B cell (primary cell): Measurements from ENCODE around the gene OR13G1. TPM values are rescaled to one million over a fixed set of nuclear protein-coding genes. Genes with fewer than 3 reads are reported as not detected.

ENCODE experiments used
- ATAC-seq: fragments of 200-7000 bp; cut with Tn5 transposase; one replicate; pipeline ENCODE4 v1.10.0; 2021; ENCODE audit warnings: low read depth, mild to moderate bottlenecking, moderate number of reproducible peaks, moderate library complexity
- CTCF ChIA-PET: fragments of 350-600 bp; sonication (Branson Sonifier 250); formaldehyde crosslinking; loops from one replicate; lab custom pipeline; 2021; ENCODE audit warnings: antibody characterized with exemption, inconsistent platforms; lab: Charles Lee
- POLR2A ChIA-PET: fragments of 350-600 bp; sonication (Branson Sonifier 250); formaldehyde crosslinking; loops from one replicate; lab custom pipeline; 2021; ENCODE audit warnings: antibody characterized with exemption; lab: Charles Lee
- DNase-seq: peaks from one replicate; pipeline ENCODE4 v3.0.0; 2013
- H2AFZ ChIP-seq: 2 replicates; pipeline ENCODE4 v1.6.1; 2012; ENCODE audit warnings: mild to moderate bottlenecking, low read depth, low read length; ENCODE audit not compliant: insufficient read depth, poor library complexity, severe bottlenecking
- H3K27ac ChIP-seq, 2 donors: 1 replicate in 1 of 2; 2 replicates in 1 of 2; pipeline ENCODE4 v1.5.1; 2012 to 2013; ENCODE audit warnings: low read length in 2 of 2, mild to moderate bottlenecking in 2 of 2, moderate library complexity in 1 of 2
- H3K27me3 ChIP-seq, 4 experiments: fragments of 200-600 bp in 1 of 4; sonication (generic) in 1 of 4; replicated peaks in 1 of 4; 1 replicate in 2 of 4; 2 replicates in 2 of 4; pipeline versions ENCODE4 v1.6.1 to v1.7.0; 2013 to 2016; ENCODE audit warnings: low read length in 3 of 4, mild to moderate bottlenecking in 2 of 4, mixed read lengths in 1 of 4, moderate library complexity in 1 of 4; ENCODE audit not compliant: insufficient read depth in 4 of 4, control insufficient read depth in 3 of 4; ENCODE audit errors: control extremely low read depth in 1 of 4
- H3K36me3 ChIP-seq, 2 experiments: replicated peaks in 1 of 2; 1 replicate in 1 of 2; 2 replicates in 1 of 2; pipeline versions ENCODE4 v1.6.1 to v1.7.1; 2013; ENCODE audit warnings: low read length in 1 of 2; ENCODE audit not compliant: insufficient read depth in 2 of 2, control insufficient read depth in 1 of 2; ENCODE audit errors: control extremely low read depth in 1 of 2, extremely low read depth in 1 of 2
- H3K4me1 ChIP-seq, 2 donors: fragments of 200-600 bp in 1 of 2; sonication (generic) in 1 of 2; 1 replicate in 1 of 2; 2 replicates in 1 of 2; pipeline versions ENCODE4 v1.5.1 to v1.6.1; 2013 to 2017; ENCODE audit warnings: low read length in 2 of 2; ENCODE audit not compliant: control insufficient read depth in 2 of 2, insufficient read depth in 2 of 2
- H3K4me2 ChIP-seq: replicated peaks from 2 replicates; pipeline ENCODE3; 2012; ENCODE audit warnings: mild to moderate bottlenecking, low read depth, low read length; ENCODE audit not compliant: poor library complexity, severe bottlenecking
- H3K4me3 ChIP-seq, 5 experiments: fragments of 200-600 bp in 1 of 5; sonication (generic) in 1 of 5; 1 replicate in 3 of 5; 2 replicates in 2 of 5; pipeline versions ENCODE4 v1.5.1 to v1.7.0; 2011 to 2016; ENCODE audit warnings: low read length in 4 of 5, mild to moderate bottlenecking in 4 of 5, low read depth in 2 of 5, control low read depth in 1 of 5, moderate library complexity in 1 of 5; ENCODE audit not compliant: insufficient read depth in 1 of 5; ENCODE audit errors: control extremely low read depth in 1 of 5, extremely low read depth in 1 of 5
- H3K79me2 ChIP-seq: fragments of 200-600 bp; sonication (generic); one replicate; pipeline ENCODE4 v1.6.0; 2016; ENCODE audit warnings: low read length; ENCODE audit not compliant: control insufficient read depth, insufficient read depth
- H3K9ac ChIP-seq: fragments of 200-600 bp; sonication (generic); 2 replicates; pipeline ENCODE4 v1.6.1; 2017; ENCODE audit warnings: mild to moderate bottlenecking, low read length, moderate library complexity
- H3K9me3 ChIP-seq, 3 donors: one replicate each; pipeline versions ENCODE4 v1.6.1 to v1.7.1; 2013; ENCODE audit warnings: low read length in 2 of 3; ENCODE audit not compliant: control insufficient read depth in 2 of 3, insufficient read depth in 1 of 3; ENCODE audit errors: control extremely low read depth in 1 of 3
- H4K20me1 ChIP-seq: 2 replicates; pipeline ENCODE4 v1.6.0; 2012; ENCODE audit warnings: mild to moderate bottlenecking, low read length; ENCODE audit not compliant: insufficient read depth, control insufficient read depth, poor library complexity, severe bottlenecking
- H3K27ac Mint-ChIP-seq: one replicate; pipeline ENCODE4 v1.8.0; 2021; ENCODE audit warnings: mixed read lengths
- H3K27me3 Mint-ChIP-seq: one replicate; pipeline ENCODE4 v1.8.0; 2021; ENCODE audit warnings: mixed read lengths
- H3K4me1 Mint-ChIP-seq: one replicate; pipeline ENCODE4 v1.8.0; 2021; ENCODE audit warnings: mixed read lengths
- H3K4me3 Mint-ChIP-seq: one replicate; pipeline ENCODE4 v1.8.0; 2021; ENCODE audit warnings: mixed read lengths
- H3K9me3 Mint-ChIP-seq: one replicate; pipeline ENCODE4 v1.8.0; 2022; ENCODE audit warnings: mixed read lengths; ENCODE audit not compliant: insufficient read depth
- EZH2 ChIP-seq: IDR thresholded peaks from 2 replicates; pipeline ENCODE4 v1.6.1; 2012; ENCODE audit warnings: borderline replicate concordance, low read depth, mild to moderate bottlenecking, moderate library complexity, low read length; ENCODE audit not compliant: insufficient read depth, poor library complexity, severe bottlenecking
- WGBS: methylation state at CpG from one replicate; pipeline ENCODE4 v1.1.5; 2013; ENCODE audit warnings: missing lambda C conversion rate; ENCODE audit not compliant: insufficient coverage; 5-methylcytosine and 5-hydroxymethylcytosine counted together
- intact Hi-C: fragments of 100-400 bp; cut with micrococcal nuclease; formaldehyde crosslinking; loops from one replicate; pipeline ENCODE4 v1.10.0; 2022
- polyA plus RNA-seq: library from polyadenylated mRNA; depleted of rRNA; stranded (reverse); fragments of >200 nt; gene quantifications from 2 replicates; pipeline ENCODE4 v1.2.3, GENCODE V29; 2012
- total RNA-seq, 2 donors: library from RNA; stranded (reverse); fragments of 120-200 nt in 1 of 2; gene quantifications; 1 replicate in 1 of 2; 2 replicates in 1 of 2; pipeline versions ENCODE4 v1.2.3 to v1.2.4, GENCODE V29; 2013 to 2022
- TF ChIP-seq, protein P1 (sequence below): fragments of 200-600 bp; IDR thresholded peaks from one replicate; pipeline ENCODE4 v1.8.0; 2022; ENCODE audit warnings: antibody characterized with exemption, mild to moderate bottlenecking

Gene OR13G1
- total and polyA plus RNA-seq, 2 donors (not counting 1 experiment from before 2014, with no cell fraction given): not detected

DNA sequence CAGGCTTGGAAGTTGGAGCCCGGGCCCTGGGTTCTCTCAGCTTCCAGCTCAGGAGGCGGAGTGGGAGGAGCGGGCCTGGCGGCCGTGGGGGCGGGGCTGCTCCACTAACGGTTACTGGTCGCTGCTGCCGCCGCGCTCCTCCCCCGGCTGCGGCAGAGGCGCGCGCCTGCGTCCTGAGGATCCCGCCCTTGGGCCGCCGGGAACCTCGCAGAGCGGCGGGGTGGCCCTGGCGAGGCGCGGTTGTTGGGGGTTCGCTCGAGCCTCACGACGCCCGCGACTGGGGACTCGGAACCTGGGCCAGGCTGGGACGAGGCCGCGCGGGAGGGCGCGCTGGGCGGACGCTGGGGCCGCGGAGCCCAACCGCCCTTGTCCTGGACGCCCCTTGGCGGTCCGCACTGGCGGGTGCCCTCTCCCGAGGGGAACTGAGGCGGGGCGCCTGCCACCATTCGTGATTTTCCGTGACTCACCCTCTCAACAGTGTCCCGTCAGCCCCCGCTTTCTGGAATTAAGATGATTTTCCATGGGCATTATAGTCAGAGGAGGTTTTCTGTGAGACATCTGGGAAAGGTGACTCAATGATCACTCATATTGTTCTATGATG, 40.1 kb downstream of the OR13G1 start:
- Histone ChIP-seq H3K4me2 (peak overlapping the region; percentile 54), H3K79me2 (no peaks in the 10 kb centered on the region), H4K20me1 (no peaks in the 10 kb centered on the region), H3K4me1 (no peaks in the 10 kb centered on the region), H3K9me3 (peaks cover 0 to 8% (median 0%) of the 10 kb centered on the region in 3 donors), H3K36me3 (no peaks in the 10 kb centered on the region), H3K27me3 (peaks cover 0 to 16% (median 0%) of the 10 kb centered on the region in 4 experiments), H3K9ac (no peak overlapping the region), H2AFZ (peak overlapping the region; percentile 46), H3K27ac (no peak overlapping the region), H3K4me3 (peak overlapping the region in 2 of 5 experiments; percentile 10 to 13)
- Mint-ChIP-seq H3K4me3 (no peak overlapping the region), H3K27me3 (peaks cover 33% of the 10 kb centered on the region), H3K4me1 (peaks cover 2% of the 10 kb centered on the region), H3K27ac (no peak overlapping the region), H3K9me3 (peaks cover 2% of the 10 kb centered on the region)
- DNase-seq (peak; percentile 13), ATAC-seq (peak; percentile 41)
- intact Hi-C loops: no loop called here
- WGBS: 20% methylated on average over 50 of the region's 55 CpGs
- no peak for TF ChIP-seq EZH2
- TF ChIP-seq, protein P1, sequence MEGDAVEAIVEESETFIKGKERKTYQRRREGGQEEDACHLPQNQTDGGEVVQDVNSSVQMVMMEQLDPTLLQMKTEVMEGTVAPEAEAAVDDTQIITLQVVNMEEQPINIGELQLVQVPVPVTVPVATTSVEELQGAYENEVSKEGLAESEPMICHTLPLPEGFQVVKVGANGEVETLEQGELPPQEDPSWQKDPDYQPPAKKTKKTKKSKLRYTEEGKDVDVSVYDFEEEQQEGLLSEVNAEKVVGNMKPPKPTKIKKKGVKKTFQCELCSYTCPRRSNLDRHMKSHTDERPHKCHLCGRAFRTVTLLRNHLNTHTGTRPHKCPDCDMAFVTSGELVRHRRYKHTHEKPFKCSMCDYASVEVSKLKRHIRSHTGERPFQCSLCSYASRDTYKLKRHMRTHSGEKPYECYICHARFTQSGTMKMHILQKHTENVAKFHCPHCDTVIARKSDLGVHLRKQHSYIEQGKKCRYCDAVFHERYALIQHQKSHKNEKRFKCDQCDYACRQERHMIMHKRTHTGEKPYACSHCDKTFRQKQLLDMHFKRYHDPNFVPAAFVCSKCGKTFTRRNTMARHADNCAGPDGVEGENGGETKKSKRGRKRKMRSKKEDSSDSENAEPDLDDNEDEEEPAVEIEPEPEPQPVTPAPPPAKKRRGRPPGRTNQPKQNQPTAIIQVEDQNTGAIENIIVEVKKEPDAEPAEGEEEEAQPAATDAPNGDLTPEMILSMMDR: no peak
- POLR2A ChIA-PET: no interaction called here
- CTCF ChIA-PET: no interaction called here

DNA sequence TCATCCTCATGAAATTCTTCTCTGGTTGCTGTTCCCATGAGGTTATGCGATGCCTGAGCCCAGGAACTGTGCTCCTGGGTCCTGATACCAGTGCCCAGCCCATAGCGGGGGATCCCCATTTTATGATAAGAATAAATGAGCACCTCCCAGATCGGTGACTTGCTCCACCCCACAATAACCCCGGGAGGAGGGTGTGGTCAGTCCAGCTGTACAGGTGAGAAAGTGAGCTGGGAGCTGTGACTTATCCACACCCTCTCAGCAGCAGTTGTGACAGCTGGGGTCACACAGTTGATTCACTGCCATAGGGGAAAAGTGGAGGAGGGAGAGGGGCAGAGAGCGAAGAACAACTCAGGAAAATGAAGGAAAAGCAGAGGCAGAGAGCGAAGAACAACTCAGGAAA, 40.8 kb downstream of the OR13G1 start:
- TF ChIP-seq, protein P1: no peak
- no peak for TF ChIP-seq EZH2
- Histone ChIP-seq H3K27ac (no peak overlapping the region), H3K9ac (no peak overlapping the region), H3K27me3 (peaks cover 0 to 16% (median 0%) of the 10 kb centered on the region in 4 experiments), H4K20me1 (no peaks in the 10 kb centered on the region), H3K4me1 (no peaks in the 10 kb centered on the region), H3K4me3 (no peak overlapping the region), H2AFZ (no peak overlapping the region), H3K9me3 (peaks cover 0 to 8% (median 0%) of the 10 kb centered on the region in 3 donors), H3K36me3 (no peaks in the 10 kb centered on the region), H3K79me2 (no peaks in the 10 kb centered on the region), H3K4me2 (no peak overlapping the region)
- ATAC-seq: no peak
- H3K27me3 Mint-ChIP-seq: peaks cover 38% of the 10 kb centered on the region
- peak overlapping the region; percentile 26 for H3K4me3 Mint-ChIP-seq
- WGBS: 87% methylated on average over 2 of the region's 6 CpGs
- peaks cover 2% of the 10 kb centered on the region for H3K9me3 Mint-ChIP-seq
- H3K4me1 Mint-ChIP-seq: peaks cover 2% of the 10 kb centered on the region
- ChIA-PET POLR2A (no interaction called here), CTCF (no interaction called here)
- DNase-seq: no peak
- intact Hi-C loops: no loop called here
- H3K27ac Mint-ChIP-seq: no peak overlapping the region
